Measurements from ENCODE around the gene NFATC1. TPM values are rescaled to one million over a fixed set of nuclear protein-coding genes. Genes with fewer than 3 reads are reported as not detected.

The NFATC1 gene
- total RNA-seq, 2 experiments from 2014 or later, result 97.2 to 98.3 TPM

DNA sequence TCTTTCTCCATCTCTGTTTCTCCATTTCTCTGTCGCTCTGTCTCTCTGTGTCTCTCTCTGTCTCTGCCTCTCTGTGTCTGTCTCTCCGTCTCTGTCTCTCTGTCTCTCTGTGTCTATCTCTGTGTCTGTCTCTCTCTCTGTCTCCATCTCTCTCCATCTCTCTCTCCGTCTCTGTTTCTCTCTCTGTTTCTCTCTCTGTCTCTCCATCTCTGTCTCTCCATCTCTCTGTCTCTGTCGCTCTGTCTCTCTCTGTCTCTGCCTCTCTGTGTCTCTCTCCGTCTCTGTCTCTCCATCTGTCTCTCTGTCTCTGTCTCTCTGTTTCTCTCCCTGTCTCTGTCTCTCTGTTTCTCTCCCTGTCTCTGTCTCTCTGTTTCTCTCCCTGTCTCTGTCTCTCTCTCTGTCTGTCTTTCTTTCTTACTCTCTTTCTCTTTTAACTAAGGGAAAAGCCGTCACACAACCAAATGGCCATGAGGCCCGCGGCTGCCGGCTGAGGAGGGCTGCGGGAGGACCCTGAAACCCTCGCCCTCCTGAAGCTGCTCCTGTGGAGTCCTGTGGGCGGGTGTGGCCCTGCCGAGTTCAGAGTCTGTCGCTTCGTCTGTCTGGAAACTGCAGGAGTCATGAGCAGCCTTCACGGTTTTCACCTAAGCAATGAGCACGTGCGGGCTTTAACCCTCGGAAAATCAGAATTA lies 29.3 kb downstream of the NFATC1 start:
- POLR2A ChIA-PET, result interaction anchor here (0.6 to 1.1 kb wide), 2 partner anchors 14 to 65 kb away, joined by 3 read pairs; no protein-coding TSS in a partner anchor
- no peaks in the 10 kb centered on the region for H3K9me3 Mint-ChIP-seq
- H3K4me3 Mint-ChIP-seq, result no peak overlapping the region
- peaks cover 44% of the 10 kb centered on the region for H3K36me3 Mint-ChIP-seq (ENCODE audit: low read depth)
- peaks cover 31% of the 10 kb centered on the region for H3K4me1 Mint-ChIP-seq (ENCODE audit: low read depth)
- ATAC-seq (no peak), DNase-seq (no peak)
- TF ChIP-seq, protein P1, sequence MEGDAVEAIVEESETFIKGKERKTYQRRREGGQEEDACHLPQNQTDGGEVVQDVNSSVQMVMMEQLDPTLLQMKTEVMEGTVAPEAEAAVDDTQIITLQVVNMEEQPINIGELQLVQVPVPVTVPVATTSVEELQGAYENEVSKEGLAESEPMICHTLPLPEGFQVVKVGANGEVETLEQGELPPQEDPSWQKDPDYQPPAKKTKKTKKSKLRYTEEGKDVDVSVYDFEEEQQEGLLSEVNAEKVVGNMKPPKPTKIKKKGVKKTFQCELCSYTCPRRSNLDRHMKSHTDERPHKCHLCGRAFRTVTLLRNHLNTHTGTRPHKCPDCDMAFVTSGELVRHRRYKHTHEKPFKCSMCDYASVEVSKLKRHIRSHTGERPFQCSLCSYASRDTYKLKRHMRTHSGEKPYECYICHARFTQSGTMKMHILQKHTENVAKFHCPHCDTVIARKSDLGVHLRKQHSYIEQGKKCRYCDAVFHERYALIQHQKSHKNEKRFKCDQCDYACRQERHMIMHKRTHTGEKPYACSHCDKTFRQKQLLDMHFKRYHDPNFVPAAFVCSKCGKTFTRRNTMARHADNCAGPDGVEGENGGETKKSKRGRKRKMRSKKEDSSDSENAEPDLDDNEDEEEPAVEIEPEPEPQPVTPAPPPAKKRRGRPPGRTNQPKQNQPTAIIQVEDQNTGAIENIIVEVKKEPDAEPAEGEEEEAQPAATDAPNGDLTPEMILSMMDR (IDR thresholded peaks at IDR 0.05), result no peak
- CTCF ChIA-PET, result no interaction called here
- intact Hi-C loops (cut with micrococcal nuclease), result no loop called here
- H3K27ac Mint-ChIP-seq, result peak overlapping the region; percentile 40
- H3K27me3 Mint-ChIP-seq, result no peaks in the 10 kb centered on the region

DNA sequence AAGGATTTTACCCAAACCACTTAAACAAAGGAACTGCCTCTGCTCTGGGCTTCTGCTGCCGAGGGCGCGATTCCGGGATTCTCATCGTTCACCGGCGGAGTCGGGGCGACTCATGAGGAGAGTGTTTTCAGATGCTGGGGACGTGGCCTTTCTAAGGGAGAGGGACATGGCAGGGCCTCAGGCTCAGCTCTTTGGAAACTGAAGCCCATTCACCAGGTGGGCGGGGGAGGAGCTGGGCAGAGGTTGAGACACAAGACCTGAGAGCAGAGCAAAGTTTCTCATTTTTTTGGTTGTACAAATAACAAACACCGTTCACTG lies 29.8 kb downstream of the NFATC1 start:
- ChIA-PET POLR2A (interaction anchor here (0.6 to 1.1 kb wide), 3 partner anchors 11 to 65 kb away, joined by 3 read pairs; no protein-coding TSS in a partner anchor), CTCF (no interaction called here)
- peaks cover 38% of the 10 kb centered on the region for H3K36me3 Mint-ChIP-seq (ENCODE audit: low read depth)
- TF ChIP-seq, protein P1 (IDR thresholded peaks at IDR 0.05), result no peak
- no peaks in the 10 kb centered on the region for H3K27me3 Mint-ChIP-seq
- no peak overlapping the region for H3K4me3 Mint-ChIP-seq
- DNase-seq (no peak), ATAC-seq (no peak)
- no peak overlapping the region for H3K27ac Mint-ChIP-seq
- H3K9me3 Mint-ChIP-seq, result no peaks in the 10 kb centered on the region
- intact Hi-C loops (cut with micrococcal nuclease), result no loop called here
- H3K4me1 Mint-ChIP-seq (ENCODE audit: low read depth), result peaks cover 26% of the 10 kb centered on the region

GRCh38 chr18:79426376-79427300 lies 30.9 kb downstream of the NFATC1 start:
- POLR2A ChIA-PET, result interaction anchor here (0.5 to 1.1 kb wide), 4 partner anchors 12 to 97 kb away, joined by 3 read pairs; no protein-coding TSS in a partner anchor
- Mint-ChIP-seq H3K27ac (no peak overlapping the region), H3K27me3 (no peaks in the 10 kb centered on the region), H3K36me3 (ENCODE audit: low read depth) (peaks cover 38% of the 10 kb centered on the region), H3K4me3 (no peak overlapping the region), H3K4me1 (ENCODE audit: low read depth) (peaks cover 25% of the 10 kb centered on the region), H3K9me3 (no peaks in the 10 kb centered on the region)
- TF ChIP-seq, protein P1 (IDR thresholded peaks at IDR 0.05), result no peak
- CTCF ChIA-PET, result interaction anchor here (0.7 to 1.1 kb wide), 3 partner anchors 46 to 86 kb away, joined by 3 to 5 read pairs (median 4); no protein-coding TSS in a partner anchor
- intact Hi-C loops (cut with micrococcal nuclease), result no loop called here
- DNase-seq, result no peak
- no peak for ATAC-seq

DNA sequence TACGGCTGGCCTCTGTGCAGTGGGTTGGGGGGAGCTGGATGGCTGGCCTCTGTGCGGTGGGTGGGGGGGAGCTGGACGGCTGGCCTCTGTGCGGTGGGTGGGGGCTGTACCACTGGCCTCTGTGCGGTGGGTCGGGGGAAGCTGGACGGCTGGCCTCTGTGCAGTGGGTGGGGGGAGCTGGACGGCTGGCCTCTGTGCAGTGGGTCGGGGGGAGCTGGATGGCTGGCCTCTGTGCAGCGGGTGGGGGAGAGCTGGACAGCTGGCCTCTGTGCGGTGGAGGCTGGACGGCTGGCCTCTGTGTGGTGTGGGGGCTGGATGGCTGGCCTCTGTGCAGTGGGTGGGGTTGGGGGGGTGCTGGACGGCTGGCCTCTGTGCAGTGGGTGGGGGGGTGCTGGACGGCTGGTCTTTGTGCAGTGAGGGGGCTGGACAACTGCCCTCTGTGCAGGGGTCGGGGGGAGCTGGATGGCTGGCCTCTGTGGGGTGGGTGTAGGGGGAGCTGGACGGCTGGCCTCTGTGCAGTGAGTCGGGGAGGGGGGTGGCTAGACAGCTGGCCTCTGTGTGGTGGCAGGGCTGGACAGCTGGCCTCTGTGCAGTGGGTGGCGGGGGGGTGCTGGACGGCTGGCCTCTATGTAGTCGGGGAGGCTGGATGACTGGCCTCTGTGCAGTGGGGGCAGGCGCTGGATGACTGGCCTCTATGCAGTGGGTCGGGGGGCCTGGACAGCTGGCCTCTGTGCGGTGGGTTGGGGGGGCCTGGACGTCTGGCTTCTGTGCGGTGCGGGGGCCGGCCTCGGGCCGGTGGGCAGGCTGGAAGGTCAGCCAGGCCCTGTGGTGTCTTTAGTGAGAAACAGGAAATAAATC lies 31.9 kb downstream of the NFATC1 start:
- CTCF ChIA-PET, result interaction anchor here (1.1 kb wide), 1 partner anchor 48 kb away, joined by 4 read pairs; no protein-coding TSS in a partner anchor
- H3K27me3 Mint-ChIP-seq, result no peaks in the 10 kb centered on the region

More for the DNA sequence above, 31.9 kb downstream of the NFATC1 start:
- Mint-ChIP-seq H3K27ac (no peak overlapping the region), H3K36me3 (ENCODE audit: low read depth) (peaks cover 34% of the 10 kb centered on the region), H3K9me3 (no peaks in the 10 kb centered on the region), H3K4me3 (no peak overlapping the region), H3K4me1 (ENCODE audit: low read depth) (peaks cover 20% of the 10 kb centered on the region)
- DNase-seq (no peak), ATAC-seq (no peak)
- POLR2A ChIA-PET, result no interaction called here
- TF ChIP-seq, protein P1 (IDR thresholded peaks at IDR 0.05), result no peak
- intact Hi-C loops (cut with micrococcal nuclease), result no loop called here

Measured in activated CD8-positive, alpha-beta T cell treated with anti-CD3 and anti-CD28 coated beads for 36 hours (primary cell).